Muscle of back (tissue), 11 donors: ENCODE measurements around the gene CST7. TPM values are rescaled to one million over a fixed set of nuclear protein-coding genes. Genes with fewer than 3 reads are reported as not detected.

ENCODE experiments used
- DNase-seq, 3 donors: peaks; one replicate each; pipeline versions ENCODE4 v3.0.0 to v3.0.0-alpha.2; 2013
- polyA plus RNA-seq, 10 donors: library from polyadenylated mRNA; unstranded; fragments of 120-200 nt; gene quantifications; one replicate each; pipeline ENCODE4 v1.2.1, GENCODE V29; 2013; ENCODE audit not compliant: insufficient read length in 10 of 10

The CST7 gene
- polyA plus RNA-seq, 10 donors = 0.28 to 2.1 (median 0.50) TPM; not detected in 1

- peak; percentile 75 to 86 (median 76) for DNase-seq
Measured at GRCh38 chr20:24964506-24964840, 15.4 kb downstream of the CST7 start.

DNA sequence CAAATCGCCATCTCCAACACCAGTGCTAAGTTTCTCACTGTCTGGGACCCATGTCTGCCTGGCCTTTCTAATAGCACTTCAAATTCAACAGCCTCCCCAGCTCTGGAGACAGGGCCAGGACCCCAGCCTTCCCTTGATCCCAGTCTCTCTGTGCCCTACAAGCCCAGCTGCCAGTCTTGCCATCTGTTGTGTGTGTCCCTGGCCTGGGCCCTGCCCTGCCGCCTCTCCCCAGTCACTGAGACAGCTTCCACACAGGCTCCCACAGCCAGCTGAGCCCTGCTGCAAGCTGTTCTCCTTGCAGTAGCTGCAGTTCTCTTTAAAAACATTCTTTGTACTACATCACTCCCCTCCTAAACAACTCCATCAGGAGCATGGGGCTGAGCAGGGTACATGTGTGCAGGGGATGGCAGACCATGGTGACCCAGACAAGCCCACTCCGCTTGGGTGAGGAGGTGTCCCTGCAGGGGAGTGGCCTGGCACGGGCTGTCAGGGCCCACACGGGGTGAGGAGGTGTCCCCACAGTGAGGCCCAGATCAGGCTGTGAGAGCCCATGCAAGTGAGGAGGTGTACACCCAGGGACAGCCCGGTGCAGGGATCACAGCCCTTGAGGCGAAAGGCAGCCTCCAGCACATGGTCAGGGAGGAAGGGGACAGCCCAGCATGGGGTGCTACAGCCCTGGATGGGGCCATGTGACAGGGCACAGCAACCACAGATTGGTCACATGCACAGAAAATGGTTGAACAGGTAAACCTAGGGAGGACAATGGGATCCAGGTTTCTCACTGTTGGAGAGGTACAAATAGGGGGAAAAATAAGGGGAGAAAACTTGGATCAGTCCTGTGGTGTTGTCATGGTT lies 16.2 kb downstream of the CST7 start:
- DNase-seq = peak in 2 of 3 donors; percentile 20 to 40

DNA sequence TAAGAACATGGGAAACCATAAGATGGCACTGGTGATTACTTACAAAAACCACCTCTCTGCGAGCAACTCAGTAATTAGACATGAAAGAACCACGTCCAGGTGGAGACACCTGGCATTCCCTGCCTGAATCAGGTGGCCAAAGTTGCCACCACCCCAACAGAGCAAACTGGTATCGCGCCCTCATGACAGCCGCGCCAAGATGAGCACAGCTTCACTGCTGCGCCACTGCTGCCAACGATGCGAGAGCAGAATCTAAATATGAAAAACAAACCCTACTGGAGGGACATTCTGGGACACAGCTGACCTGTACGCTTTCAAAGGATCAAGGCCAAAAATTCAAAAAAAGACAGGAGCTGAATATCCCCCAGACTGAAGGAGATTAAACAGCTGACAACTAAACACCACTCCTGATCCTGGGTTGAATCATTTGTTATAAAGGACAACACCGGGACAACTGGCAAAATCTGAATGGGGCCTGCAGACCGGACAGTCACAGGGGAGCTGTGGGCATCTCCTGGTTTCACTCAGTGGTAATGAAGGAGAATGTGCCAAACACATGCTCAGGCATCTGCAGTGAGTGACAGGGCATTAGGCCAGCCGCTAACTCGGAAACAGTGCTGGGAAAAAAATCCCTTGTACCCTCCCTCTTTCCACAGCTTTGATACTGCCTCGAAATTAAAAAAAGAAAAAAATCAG lies 17.4 kb downstream of the CST7 start:
- DNase-seq = no peak

GRCh38 chr20:24968278-24968800 lies 19.3 kb downstream of the CST7 start:
- no peak for DNase-seq

DNA sequence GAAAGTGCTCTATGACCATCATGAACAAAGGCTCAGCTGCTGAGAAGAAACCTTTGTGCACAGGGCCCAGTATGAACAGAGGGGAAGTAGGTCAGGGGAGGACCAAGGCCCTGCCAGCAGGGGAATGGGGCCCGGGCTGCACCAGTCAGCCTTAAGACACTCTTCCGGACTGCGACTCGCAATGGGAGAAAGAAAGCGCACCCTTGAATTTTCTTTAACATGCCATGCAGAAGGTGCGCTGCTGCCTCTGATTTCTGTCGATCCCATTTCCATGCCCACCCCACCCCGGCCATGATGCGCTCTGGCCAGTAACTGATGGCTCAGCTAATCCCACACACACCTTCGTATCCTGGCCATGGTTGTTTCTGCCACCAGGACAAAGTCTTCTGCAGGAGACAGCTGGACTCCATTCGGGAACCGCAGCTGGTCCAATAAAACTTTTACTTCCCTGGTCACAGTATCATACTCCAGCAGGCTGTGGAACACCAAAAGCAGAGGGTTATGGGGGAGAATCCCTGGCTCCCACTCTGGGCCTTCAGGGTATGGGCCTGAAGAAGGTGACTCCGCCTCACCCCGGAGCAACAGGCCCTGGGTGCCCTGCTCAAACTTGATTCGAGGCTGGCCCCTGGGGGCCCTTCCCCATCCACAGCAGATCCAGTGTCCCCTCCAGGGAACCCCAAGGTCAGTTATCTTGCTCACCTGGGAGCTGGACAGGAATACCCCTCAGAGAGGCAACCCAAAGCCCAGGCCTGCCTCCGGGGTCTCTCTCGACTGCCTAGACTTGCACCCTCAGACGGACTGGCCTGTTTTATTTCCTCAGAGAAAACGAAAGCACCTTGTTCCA lies 20.3 kb downstream of the CST7 start:
- DNase-seq = no peak

- DNase-seq = no peak
Measured at GRCh38 chr20:24970030-24970553, 21.0 kb downstream of the CST7 start.

DNA sequence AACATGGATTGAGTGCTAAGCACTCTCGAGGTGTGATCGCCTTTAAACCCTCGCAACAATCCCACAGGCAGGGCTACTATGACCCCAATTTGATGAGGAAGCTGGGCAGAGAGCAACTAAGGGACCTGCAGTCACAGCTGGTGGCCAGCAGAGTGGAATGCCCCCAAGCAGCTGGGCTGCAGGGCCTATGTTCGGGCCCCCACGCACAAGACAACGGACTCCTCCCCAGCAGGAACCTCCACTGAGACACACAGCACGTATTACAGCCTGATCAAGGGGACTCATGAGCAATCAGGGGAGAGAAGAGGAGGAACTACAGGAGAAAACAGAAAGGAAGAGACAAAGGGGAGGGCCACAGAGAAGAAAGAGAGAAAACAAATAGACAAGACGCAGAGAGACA lies 21.7 kb downstream of the CST7 start:
- DNase-seq = no peak

DNA sequence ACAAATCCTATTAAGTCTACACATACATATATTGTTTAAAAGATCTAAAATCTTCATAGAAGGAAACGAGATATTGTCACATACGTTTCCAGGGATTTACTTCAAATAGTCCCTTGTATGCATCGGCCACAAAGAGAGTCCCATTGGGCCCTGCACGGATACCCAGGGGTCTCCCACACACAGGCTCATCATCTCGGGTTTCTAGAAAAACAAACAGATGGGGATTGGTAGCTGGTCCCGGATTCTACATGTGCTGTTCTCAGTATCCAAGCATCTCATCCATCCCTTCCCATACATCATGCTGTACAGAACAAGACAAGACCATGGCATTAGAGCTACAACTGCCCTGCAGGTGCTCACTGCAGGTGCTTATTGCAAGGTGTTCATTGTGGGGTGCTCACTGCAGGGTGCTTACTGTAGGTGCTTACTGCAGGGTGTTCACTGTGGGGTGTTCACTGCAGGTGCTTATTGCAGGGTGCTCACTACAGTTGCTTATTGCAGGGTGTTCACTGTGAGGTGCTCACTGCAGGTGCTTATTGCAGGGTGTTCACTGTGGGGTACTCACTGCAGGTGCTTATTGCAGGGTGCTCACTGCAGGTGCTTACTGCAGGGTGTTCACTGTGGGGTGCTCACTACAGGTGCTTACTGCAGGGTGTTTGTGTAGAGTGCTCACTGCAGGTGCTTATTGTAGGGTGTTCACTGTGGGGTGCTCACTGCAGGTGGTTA lies 22.5 kb downstream of the CST7 start:
- no peak for DNase-seq

- DNase-seq = no peak
Measured at GRCh38 chr20:24972341-24972740, 23.3 kb downstream of the CST7 start.

DNA sequence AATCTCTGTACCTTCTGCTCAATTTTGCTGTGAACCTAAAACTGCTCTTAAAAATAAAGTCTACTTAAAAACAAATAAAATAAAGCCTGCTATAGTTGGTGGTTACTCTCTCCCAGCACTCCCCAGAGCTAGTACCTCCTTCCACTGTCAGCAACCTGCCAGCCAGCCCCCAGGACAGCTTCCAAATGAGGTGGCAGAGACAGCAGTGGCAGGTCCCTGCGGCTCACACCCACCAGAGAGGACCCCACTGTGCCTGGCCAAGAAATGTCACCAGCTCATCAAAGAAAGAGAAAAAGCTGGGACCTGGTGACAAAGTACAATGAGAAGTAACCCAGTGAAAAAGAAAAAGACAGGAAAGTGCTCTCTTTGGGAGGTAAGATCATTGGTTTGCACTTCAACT lies 28.3 kb downstream of the CST7 start:
- no peak for DNase-seq

DNA sequence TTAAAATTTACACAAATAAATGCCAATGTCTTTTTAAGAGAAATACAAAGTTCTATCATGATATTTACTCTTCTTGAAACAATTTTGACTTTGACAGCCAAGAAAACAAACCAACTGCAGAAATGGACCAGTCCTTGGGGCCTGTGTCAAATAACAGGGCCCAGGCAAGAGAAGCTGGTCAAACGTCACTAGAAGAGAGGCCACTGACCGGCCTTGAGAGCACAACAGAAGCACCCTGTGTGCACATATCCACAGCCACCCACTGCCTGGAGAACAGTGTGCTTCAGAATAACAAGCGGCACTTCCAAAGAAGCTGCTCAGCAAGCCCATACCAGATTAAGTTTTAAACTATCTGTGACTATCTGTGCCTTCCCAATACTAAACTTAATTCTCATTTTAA lies 28.7 kb downstream of the CST7 start:
- no peak for DNase-seq

- DNase-seq = peak; percentile 27 to 66 (median 38)
Measured at GRCh38 chr20:24978513-24978912, 29.4 kb downstream of the CST7 start.

GRCh38 chr20:24979036-24979960 lies 30.2 kb downstream of the CST7 start:
- no peak for DNase-seq

- no peak for DNase-seq
Measured at GRCh38 chr20:24980291-24981053, 31.4 kb downstream of the CST7 start.

GRCh38 chr20:24981282-24981681 lies 32.2 kb downstream of the CST7 start:
- DNase-seq = no peak

GRCh38 chr20:24981790-24982189 lies 32.7 kb downstream of the CST7 start:
- DNase-seq = no peak

- no peak for DNase-seq
Measured at GRCh38 chr20:24983896-24984295, 34.8 kb downstream of the CST7 start.

DNA sequence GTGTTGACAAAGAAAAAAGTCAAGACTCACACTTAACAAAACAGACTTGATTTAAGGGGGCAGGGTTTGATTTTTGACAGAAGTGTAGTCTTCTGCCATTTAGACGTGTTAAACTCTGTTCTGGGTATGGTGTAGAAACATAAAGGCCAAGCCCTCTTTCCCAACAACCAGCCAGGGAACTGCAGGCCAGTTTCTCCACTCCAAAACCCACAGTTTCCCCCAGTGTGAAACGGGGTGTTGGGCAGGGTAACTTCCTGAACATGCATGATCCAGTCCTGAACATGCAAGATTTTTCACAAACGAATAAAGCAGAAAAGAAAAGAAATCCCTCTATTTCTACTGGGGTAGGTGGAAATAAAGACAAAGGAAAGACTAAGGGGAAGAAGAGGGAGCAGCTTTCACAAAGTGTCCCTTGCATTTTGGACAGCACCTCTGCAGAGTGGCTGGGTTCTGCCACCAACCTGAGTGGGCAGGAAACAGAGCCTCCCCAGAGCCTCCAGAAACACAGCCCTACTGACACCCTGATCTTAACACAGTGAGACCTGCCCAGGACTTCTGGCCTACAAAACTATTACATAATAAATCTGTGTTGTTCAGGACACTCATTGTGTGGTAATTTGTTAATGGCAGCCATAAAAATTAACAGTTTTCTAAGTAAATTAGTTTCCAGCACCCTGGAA lies 36.0 kb downstream of the CST7 start:
- DNase-seq = no peak

- no peak for DNase-seq
Measured at GRCh38 chr20:24985802-24986201, 36.7 kb downstream of the CST7 start.
